BJ (cell line): ENCODE measurements around the gene KRTAP10-11. TPM values are rescaled to one million over a fixed set of nuclear protein-coding genes. Genes with fewer than 3 reads are reported as not detected.
"Not testable (repeated sequence)": the region's sequence is repeated elsewhere in the genome, so short reads cannot be mapped to it uniquely, and the experiment has no call there.

Source experiments
- CTCF ChIA-PET: fragments of 350-600 bp; formaldehyde crosslinking; extraction: SDS; loops from one replicate; lab custom pipeline; 2021; ENCODE audit warnings: antibody characterized with exemption, inconsistent platforms; lab: Yijun Ruan, JAX
- POLR2A ChIA-PET: fragments of 300-600 bp; sonication (Branson Sonifier 250); formaldehyde crosslinking; extraction: SDS; loops from one replicate; lab custom pipeline; 2021; ENCODE audit warnings: antibody characterized with exemption; lab: Charles Lee
- DNase-seq: peaks from one replicate; pipeline ENCODE4 v3.0.0-alpha.2; 2011; ENCODE audit warnings: low read depth
- H3K27me3 ChIP-seq: 2 replicates; pipeline ENCODE4 v1.6.0; 2011; ENCODE audit warnings: low read length; ENCODE audit not compliant: control insufficient read depth, insufficient read depth
- H3K36me3 ChIP-seq: 2 replicates; pipeline ENCODE4 v1.5.1; 2011; ENCODE audit warnings: low read length; ENCODE audit not compliant: control insufficient read depth, insufficient read depth
- H3K4me3 ChIP-seq: 2 replicates; pipeline ENCODE4 v1.5.1; 2011; ENCODE audit warnings: low read depth, mild to moderate bottlenecking, control low read depth, low read length
- polyA minus RNA-seq: library from RNA; depleted of rRNA, polyadenylated mRNA; stranded (reverse); fragments of >200 nt; gene quantifications from 2 replicates; pipeline ENCODE4 v1.2.3, GENCODE V29; 2011; rRNA and poly(A)+ RNA removed
- polyA plus RNA-seq: library from polyadenylated mRNA; depleted of rRNA; stranded (reverse); fragments of >200 nt; gene quantifications from 2 replicates; pipeline ENCODE4 v1.2.3, GENCODE V29; 2011; rRNA removed
- TF ChIP-seq, protein P1 (sequence below): IDR thresholded peaks from 2 replicates; pipeline ENCODE4 v1.5.1; 2011; ENCODE audit warnings: low read depth, mild to moderate bottlenecking, control low read depth, inconsistent platforms, low read length, moderate library complexity; ENCODE audit not compliant: insufficient read depth

KRTAP10-11 gene, protein sequence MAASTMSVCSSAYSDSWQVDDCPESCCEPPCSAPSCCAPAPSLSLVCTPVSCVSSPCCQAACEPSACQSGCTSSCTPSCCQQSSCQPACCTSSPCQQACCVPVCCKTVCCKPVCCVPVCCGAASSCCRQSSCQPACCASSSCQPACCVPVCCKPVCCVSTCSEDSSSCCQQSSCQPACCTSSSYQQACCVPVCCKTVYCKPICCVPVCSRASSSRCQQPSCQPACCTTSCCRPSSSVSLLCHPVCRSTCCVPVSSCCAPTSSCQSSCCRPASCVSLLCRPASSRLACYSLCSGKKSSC
- polyA plus RNA-seq (not detected in 2 replicates), polyA minus RNA-seq (not detected in 2 replicates)

DNA sequence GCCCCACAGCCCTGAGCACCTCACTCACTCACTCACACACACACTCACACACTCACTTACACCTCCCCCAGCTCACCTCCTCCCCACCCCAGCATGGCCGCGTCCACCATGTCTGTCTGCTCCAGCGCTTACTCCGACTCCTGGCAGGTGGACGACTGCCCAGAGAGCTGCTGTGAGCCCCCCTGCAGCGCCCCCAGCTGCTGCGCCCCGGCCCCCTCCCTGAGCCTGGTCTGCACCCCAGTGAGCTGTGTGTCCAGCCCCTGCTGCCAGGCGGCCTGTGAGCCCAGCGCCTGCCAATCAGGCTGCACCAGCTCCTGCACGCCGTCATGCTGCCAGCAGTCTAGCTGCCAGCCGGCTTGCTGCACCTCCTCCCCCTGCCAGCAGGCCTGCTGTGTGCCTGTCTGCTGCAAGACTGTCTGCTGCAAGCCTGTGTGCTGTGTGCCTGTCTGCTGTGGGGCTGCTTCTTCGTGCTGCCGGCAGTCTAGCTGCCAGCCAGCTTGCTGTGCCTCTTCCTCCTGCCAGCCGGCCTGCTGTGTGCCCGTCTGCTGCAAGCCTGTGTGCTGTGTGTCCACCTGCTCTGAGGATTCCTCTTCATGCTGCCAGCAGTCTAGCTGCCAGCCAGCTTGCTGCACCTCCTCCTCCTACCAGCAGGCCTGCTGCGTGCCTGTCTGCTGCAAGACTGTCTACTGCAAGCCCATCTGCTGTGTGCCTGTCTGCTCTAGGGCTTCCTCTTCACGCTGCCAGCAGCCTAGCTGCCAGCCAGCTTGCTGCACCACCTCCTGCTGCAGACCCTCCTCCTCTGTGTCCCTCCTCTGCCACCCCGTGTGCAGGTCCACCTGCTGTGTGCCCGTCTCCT lies at the start of gene KRTAP10-11:
KRTAP10-11 (plus strand) TSS at position 49 of the 856 bp plus-strand sequence; CDS start at position 94, 45 bp downstream.
- H3K27me3 ChIP-seq, POLR2A ChIA-PET, H3K36me3 ChIP-seq, DNase-seq, H3K4me3 ChIP-seq: not testable (repeated sequence)
- CTCF ChIA-PET: interaction anchor here (0.6 kb wide), 1 partner anchor 89 kb away, joined by 3 read pairs; no protein-coding TSS in a partner anchor

DNA sequence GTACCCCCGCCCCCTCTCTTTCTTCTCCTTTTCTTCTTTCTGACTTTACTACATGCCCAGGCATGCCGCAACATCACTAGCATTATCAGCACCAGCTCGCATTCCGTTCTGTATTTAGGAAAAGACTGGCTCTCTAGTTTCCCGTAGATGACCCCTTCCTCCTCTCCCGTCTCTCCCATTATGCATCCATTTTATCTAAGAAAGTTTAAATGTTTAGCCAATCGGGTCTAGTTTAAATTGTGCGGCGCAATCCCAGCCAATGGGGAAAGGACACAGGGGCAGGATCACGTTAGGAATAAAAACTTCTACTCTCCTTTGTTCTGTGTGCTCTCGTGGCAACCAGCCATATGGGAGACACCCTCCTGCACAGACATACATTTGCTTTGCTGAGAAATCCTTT lies 48.2 kb upstream of the KRTAP10-11 start:
- CTCF ChIA-PET: no interaction called here
- Histone ChIP-seq H3K36me3 (no peaks in the 10 kb centered on the region), H3K27me3 (peaks cover 6% of the 10 kb centered on the region), H3K4me3 (no peak overlapping the region)
- POLR2A ChIA-PET: no interaction called here
- DNase-seq: no peak
- TF ChIP-seq, protein P1, sequence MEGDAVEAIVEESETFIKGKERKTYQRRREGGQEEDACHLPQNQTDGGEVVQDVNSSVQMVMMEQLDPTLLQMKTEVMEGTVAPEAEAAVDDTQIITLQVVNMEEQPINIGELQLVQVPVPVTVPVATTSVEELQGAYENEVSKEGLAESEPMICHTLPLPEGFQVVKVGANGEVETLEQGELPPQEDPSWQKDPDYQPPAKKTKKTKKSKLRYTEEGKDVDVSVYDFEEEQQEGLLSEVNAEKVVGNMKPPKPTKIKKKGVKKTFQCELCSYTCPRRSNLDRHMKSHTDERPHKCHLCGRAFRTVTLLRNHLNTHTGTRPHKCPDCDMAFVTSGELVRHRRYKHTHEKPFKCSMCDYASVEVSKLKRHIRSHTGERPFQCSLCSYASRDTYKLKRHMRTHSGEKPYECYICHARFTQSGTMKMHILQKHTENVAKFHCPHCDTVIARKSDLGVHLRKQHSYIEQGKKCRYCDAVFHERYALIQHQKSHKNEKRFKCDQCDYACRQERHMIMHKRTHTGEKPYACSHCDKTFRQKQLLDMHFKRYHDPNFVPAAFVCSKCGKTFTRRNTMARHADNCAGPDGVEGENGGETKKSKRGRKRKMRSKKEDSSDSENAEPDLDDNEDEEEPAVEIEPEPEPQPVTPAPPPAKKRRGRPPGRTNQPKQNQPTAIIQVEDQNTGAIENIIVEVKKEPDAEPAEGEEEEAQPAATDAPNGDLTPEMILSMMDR: no peak

DNA sequence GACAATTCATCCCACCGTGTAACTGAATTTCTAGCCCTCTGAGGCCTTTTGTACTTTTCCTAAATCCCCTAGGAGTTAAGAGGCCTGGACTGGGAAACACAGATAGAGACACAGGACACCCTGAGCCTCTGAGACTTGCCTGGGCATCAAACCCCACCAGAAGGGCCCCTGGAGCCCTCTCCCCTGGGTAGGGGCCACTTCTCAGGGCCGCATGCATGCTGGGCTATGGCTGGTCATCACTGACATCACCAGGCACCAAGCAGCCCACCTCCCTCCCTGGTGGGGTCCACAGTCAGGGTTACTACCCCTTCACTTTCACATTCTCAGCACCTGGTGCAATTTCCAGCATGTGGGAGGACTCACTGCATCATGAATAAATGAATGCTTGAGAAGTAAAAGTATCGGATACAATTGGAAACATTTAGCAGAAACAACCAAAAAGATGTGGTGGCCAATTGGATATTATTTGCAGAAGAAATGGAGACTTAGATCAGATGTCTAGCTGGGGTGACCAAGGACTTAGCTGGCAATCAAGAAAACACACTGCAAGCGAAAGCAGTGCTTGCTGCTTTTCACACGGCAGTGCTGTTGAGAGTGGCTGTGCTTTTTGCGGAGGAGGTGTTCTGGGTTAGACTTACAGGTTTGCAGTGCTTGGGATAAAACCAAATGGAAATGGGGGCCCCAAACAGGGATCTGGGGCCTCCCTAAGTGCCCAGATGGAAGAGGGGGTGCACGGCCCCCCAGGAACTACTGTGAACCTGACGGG lies 46.8 kb upstream of the KRTAP10-11 start:
- no peak for DNase-seq
- Histone ChIP-seq H3K27me3 (peaks cover 4% of the 10 kb centered on the region), H3K36me3 (no peaks in the 10 kb centered on the region), H3K4me3 (no peak overlapping the region)
- CTCF ChIA-PET: no interaction called here
- TF ChIP-seq, protein P1: no peak
- POLR2A ChIA-PET: no interaction called here

DNA sequence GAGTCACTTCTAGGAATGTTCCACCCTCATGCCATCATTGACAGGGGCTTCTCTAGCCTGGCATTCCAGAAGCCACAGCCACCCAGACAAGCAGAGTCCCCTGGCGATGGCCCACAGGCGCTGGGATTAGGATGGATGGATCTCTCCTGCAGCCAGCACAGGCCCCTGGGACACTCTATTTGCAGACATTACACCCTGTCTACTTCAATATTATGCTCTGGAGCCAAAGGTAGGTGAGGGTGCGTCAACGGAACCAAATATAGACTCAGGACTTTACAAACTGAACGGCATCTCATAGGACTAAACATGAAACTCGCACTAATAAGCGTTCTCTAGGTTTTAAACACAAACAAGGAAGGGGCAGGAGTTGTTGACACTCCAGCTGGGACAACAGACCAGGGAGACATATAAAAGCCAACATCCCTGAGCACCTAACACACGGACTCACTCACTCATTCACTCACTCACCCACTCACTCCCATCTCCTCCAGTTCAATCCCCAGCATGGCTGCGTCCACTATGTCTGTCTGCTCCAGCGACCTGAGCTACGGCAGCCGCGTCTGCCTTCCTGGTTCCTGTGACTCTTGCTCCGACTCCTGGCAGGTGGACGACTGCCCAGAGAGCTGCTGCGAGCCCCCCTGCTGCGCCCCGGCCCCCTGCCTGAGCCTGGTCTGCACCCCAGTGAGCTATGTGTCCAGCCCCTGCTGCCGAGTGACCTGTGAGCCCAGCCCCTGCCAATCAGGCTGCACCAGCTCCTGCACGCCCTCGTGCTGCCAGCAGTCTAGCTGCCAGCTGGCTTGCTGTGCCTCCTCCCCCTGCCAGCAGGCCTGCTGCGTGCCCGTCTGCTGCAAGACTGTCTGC lies 45.9 kb upstream of the KRTAP10-11 start, which contains the start of gene KRTAP10-7:
KRTAP10-7 (plus strand) TSS at position 480 of the 861 bp plus-strand sequence; CDS start at position 505, 25 bp downstream.
- H3K36me3 ChIP-seq, H3K27me3 ChIP-seq, POLR2A ChIA-PET, DNase-seq, H3K4me3 ChIP-seq, CTCF ChIA-PET: not testable (repeated sequence)

DNA sequence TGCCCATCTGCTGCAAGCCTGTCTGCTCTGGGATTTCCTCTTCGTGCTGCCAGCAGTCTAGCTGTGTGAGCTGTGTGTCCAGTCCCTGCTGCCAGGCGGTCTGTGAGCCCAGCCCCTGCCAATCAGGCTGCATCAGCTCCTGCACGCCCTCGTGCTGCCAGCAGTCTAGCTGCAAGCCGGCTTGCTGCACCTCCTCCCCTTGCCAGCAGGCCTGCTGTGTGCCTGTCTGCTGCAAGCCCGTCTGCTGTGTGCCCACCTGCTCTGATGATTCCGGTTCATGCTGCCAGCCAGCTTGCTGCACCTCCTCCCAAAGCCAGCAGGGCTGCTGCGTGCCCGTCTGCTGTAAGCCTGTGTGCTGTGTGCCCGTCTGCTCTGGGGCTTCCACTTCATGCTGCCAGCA lies 45.1 kb upstream of the KRTAP10-11 start:
- POLR2A ChIA-PET, H3K27me3 ChIP-seq, H3K4me3 ChIP-seq, H3K36me3 ChIP-seq, DNase-seq, CTCF ChIA-PET: not testable (repeated sequence)
